Skin of body (tissue), 2 donors: Measurements from ENCODE around the gene PALB2. TPM values are rescaled to one million over a fixed set of nuclear protein-coding genes. Genes with fewer than 3 reads are reported as not detected.
A peak's percentile ranks its signal among the peaks of the same experiment; 100 is the strongest.

ENCODE experiments used
- DNase-seq: peaks from one replicate; lab custom pipeline; 2025; lab: John Stamatoyannopoulos, UW
- total RNA-seq: library from RNA; depleted of rRNA; stranded (reverse); fragments of >200 nt; gene quantifications from one replicate; pipeline ENCODE4 v1.2.3, GENCODE V29; 2014

PALB2 gene
- total RNA-seq, 1 donor from 2014 or later = 7.4 TPM

GRCh38 chr16:23556881-23557778 is 84.0 kb downstream of the PALB2 start, which contains the start of the genes EARS2 and UBFD1:
EARS2 (minus strand) TSS chr16:23557350; CDS start chr16:23557343, 7 bp downstream.
UBFD1 (plus strand) TSS chr16:23557727; CDS start chr16:23557743, 16 bp downstream.
- DNase-seq = peak; percentile 99

- no peak for DNase-seq
These were observed 86.6 kb downstream of the PALB2 start for GRCh38 chr16:23554536-23554935.

Other genes starting within 250 kb of the PALB2 start
- 24.7 TPM for gene COG7, start 188.1 kb downstream of the PALB2 start, total RNA-seq
- gene GGA2, start 130.8 kb downstream of the PALB2 start, total RNA-seq = 45.0 TPM
- 22.1 TPM for gene EARS2, start 84.0 kb downstream of the PALB2 start, total RNA-seq
- 31.9 TPM for gene UBFD1, start 83.6 kb downstream of the PALB2 start, total RNA-seq
- 74.9 TPM for gene NDUFAB1, start 45.0 kb downstream of the PALB2 start, total RNA-seq
- 25.4 TPM for gene DCTN5, start 156 bp upstream of the PALB2 start, total RNA-seq
- 5.1 TPM for gene PLK1, start 37.6 kb upstream of the PALB2 start, total RNA-seq
- gene ERN2, start 71.9 kb upstream of the PALB2 start, total RNA-seq = not detected
- gene CHP2, start 113.7 kb upstream of the PALB2 start, total RNA-seq = 5.1 TPM
- 3.2 TPM for gene PRKCB, start 194.7 kb upstream of the PALB2 start, total RNA-seq